MCF 10A (cell line): ENCODE results near the gene ATG7. TPM values are rescaled to one million over a fixed set of nuclear protein-coding genes. Genes with fewer than 3 reads are reported as not detected.

Experiments
- BruUV-seq: library from RNA; stranded (reverse); fragments of 400-500 nt; replicated peaks from 2 replicates; lab custom pipeline; 2021; lab: Mats Ljungman, UMichigan
- CTCF ChIA-PET: fragments of 300-600 bp; sonication (Branson Sonifier 250); formaldehyde crosslinking; extraction: SDS; loops from one replicate; lab custom pipeline; 2021; ENCODE audit warnings: antibody characterized with exemption, inconsistent platforms; lab: Yijun Ruan, JAX
- POLR2A ChIA-PET: fragments of 300-600, 350-650 bp; sonication (Branson Sonifier 250); formaldehyde crosslinking; extraction: SDS; loops from one replicate; lab custom pipeline; 2020; ENCODE audit warnings: antibody characterized with exemption, inconsistent platforms; lab: Yijun Ruan, JAX
- DNase-seq: peaks from one replicate; pipeline ENCODE4 v3.0.0-alpha.2; 2018; ENCODE audit not compliant: unreplicated experiment
- H3K27ac Mint-ChIP-seq: one replicate; pipeline ENCODE4 v1.8.0; 2022; ENCODE audit warnings: mild to moderate bottlenecking, low read depth, mixed read lengths; ENCODE audit not compliant: unreplicated experiment
- H3K27me3 Mint-ChIP-seq: one replicate; pipeline ENCODE4 v1.8.0; 2022; ENCODE audit warnings: mixed read lengths; ENCODE audit not compliant: insufficient read depth, unreplicated experiment
- H3K36me3 Mint-ChIP-seq: one replicate; pipeline ENCODE4 v1.8.0; 2022; ENCODE audit warnings: mild to moderate bottlenecking, moderate library complexity, mixed read lengths; ENCODE audit not compliant: insufficient read depth, unreplicated experiment
- H3K4me1 Mint-ChIP-seq: one replicate; pipeline ENCODE4 v1.8.0; 2022; ENCODE audit warnings: mixed read lengths; ENCODE audit not compliant: insufficient read depth, unreplicated experiment
- H3K4me3 Mint-ChIP-seq: one replicate; pipeline ENCODE4 v1.8.0; 2022; ENCODE audit warnings: mild to moderate bottlenecking, moderate library complexity, mixed read lengths; ENCODE audit not compliant: unreplicated experiment
- H3K9me3 Mint-ChIP-seq: one replicate; pipeline ENCODE4 v1.8.0; 2022; ENCODE audit warnings: mixed read lengths; ENCODE audit not compliant: unreplicated experiment
- CTCF ChIP-seq: fragments of 200-600 bp; IDR thresholded peaks from one replicate; pipeline ENCODE4 v1.8.0; 2022; ENCODE audit warnings: antibody characterized with exemption, mild to moderate bottlenecking; ENCODE audit not compliant: unreplicated experiment
- intact Hi-C: fragments of 100-400 bp; cut with micrococcal nuclease; formaldehyde crosslinking; loops from 2 replicates; pipeline ENCODE4 v1.14.1; 2022
- total RNA-seq: library from RNA; stranded (reverse); gene quantifications from 2 replicates; pipeline ENCODE4 v1.2.3, GENCODE V29; 2022

The ATG7 gene
- total RNA-seq, 1 experiment from 2014 or later, result 54.0 TPM

- Mint-ChIP-seq H3K27ac (peak overlapping the region; percentile 89), H3K27me3 (no peaks in the 10 kb centered on the region), H3K4me3 (peak overlapping the region; percentile 17), H3K4me1 (peaks cover 39% of the 10 kb centered on the region), H3K36me3 (peaks cover 38% of the 10 kb centered on the region), H3K9me3 (no peaks in the 10 kb centered on the region)
- BruUV-seq, result no TSS peak
- DNase-seq, result no peak
- POLR2A ChIA-PET, result interaction anchor here (0.9 to 5.2 kb wide), 5 partner anchors 10 to 132 kb away, joined by 3 to 82 read pairs (median 7); partner anchors contain the start of gene ATG7
- intact Hi-C loops, result no loop called here
- CTCF ChIA-PET, result interaction anchor here (0.8 to 2.8 kb wide), 6 partner anchors 12 to 227 kb away, joined by 3 to 16 read pairs (median 4); partner anchors contain the start of gene ATG7
- TF ChIP-seq CTCF, result no peak
Observed at GRCh38 chr3:11287404-11287803, 15.2 kb downstream of the ATG7 start.

DNA sequence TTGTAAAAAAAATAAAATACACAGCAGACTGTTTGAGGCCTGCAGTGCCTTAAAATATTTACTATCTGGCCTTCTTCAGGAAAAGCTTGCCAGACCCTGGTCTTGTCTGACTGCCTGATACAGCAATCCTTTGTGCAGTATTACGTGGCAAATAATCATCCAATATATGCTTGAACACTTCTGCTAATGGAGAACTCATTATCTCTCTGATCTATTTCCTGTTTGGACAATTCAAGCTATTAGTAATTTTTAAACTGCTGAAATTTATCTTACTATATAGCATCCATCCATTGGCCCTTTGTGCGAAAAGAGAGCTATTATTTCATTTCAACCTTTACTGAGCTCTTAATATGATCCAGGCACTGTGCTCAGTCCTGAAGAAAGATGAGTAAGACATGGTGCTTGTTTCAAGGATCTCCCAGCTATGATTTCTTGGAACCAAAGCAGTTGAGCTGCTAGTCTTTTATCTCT, 15.9 kb downstream of the ATG7 start:
- H3K9me3 Mint-ChIP-seq, result no peaks in the 10 kb centered on the region
- no peak for DNase-seq
- POLR2A ChIA-PET, result interaction anchor here (0.6 to 5.2 kb wide), 9 partner anchors 10 to 151 kb away, joined by 3 to 82 read pairs (median 7); partner anchors contain the start of gene ATG7
- CTCF ChIA-PET, result interaction anchor here (0.8 to 2.8 kb wide), 9 partner anchors 12 to 228 kb away, joined by 3 to 16 read pairs (median 4); partner anchors contain the start of gene ATG7
- peaks cover 37% of the 10 kb centered on the region for H3K36me3 Mint-ChIP-seq
- no peak for TF ChIP-seq CTCF
- peak overlapping the region; percentile 89 for H3K27ac Mint-ChIP-seq
- BruUV-seq, result no TSS peak
- peaks cover 39% of the 10 kb centered on the region for H3K4me1 Mint-ChIP-seq
- no peaks in the 10 kb centered on the region for H3K27me3 Mint-ChIP-seq
- H3K4me3 Mint-ChIP-seq, result peak overlapping the region; percentile 40
- intact Hi-C loops, result loop anchor here (2.0 kb wide), 2 partner anchors 63 to 133 kb away; partner anchors contain the start of gene HRH1

GRCh38 chr3:11288786-11289637, 16.8 kb downstream of the ATG7 start:
- ChIA-PET CTCF (interaction anchor here (0.7 to 2.8 kb wide), 11 partner anchors 16 to 229 kb away, joined by 3 to 16 read pairs (median 4); no protein-coding TSS in a partner anchor), POLR2A (interaction anchor here (0.5 to 5.2 kb wide), 18 partner anchors 11 to 1220 kb away, joined by 3 to 82 read pairs (median 4); partner anchors contain the start of gene ATG7)
- Mint-ChIP-seq H3K36me3 (peaks cover 31% of the 10 kb centered on the region), H3K4me3 (peak overlapping the region; percentile 40), H3K9me3 (no peaks in the 10 kb centered on the region), H3K27ac (peak overlapping the region; percentile 89), H3K27me3 (no peaks in the 10 kb centered on the region), H3K4me1 (peaks cover 39% of the 10 kb centered on the region)
- BruUV-seq, result TSS peak; percentile 93
- TF ChIP-seq CTCF, result no peak
- peak; percentile 93 for DNase-seq
- intact Hi-C loops, result loop anchor here (1.0 to 2.0 kb wide), 4 partner anchors 17 to 134 kb away; partner anchors contain the start of genes ATG7 and HRH1

DNA sequence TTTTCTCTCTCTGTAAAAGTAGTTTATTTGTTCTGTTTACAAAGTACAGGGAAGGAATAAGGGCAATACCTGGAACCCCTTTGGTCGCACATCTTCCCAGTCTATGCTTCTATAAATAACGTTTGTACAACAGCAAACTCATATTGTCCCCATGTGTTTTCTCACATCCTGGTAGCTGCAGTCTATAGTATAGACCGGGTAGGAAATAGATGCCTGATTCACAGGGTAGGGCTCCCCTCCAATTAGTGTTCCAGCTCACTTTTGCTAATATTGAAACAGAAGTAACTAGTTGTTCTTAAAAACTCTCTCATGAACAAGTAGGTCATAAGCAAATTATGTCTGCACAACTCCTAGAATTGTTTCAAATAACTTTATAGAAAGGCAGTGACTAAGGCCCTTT, 17.7 kb downstream of the ATG7 start:
- no peak for DNase-seq
- Mint-ChIP-seq H3K9me3 (no peaks in the 10 kb centered on the region), H3K27ac (peak overlapping the region; percentile 89), H3K4me3 (no peak overlapping the region), H3K4me1 (peaks cover 39% of the 10 kb centered on the region), H3K27me3 (no peaks in the 10 kb centered on the region), H3K36me3 (peaks cover 31% of the 10 kb centered on the region)
- intact Hi-C loops, result loop anchor here (1.0 to 2.0 kb wide), 4 partner anchors 18 to 135 kb away; partner anchors contain the start of genes ATG7 and HRH1
- CTCF ChIA-PET, result interaction anchor here (0.7 to 2.8 kb wide), 6 partner anchors 45 to 229 kb away, joined by 3 to 16 read pairs (median 6); no protein-coding TSS in a partner anchor
- no TSS peak for BruUV-seq
- POLR2A ChIA-PET, result interaction anchor here (0.9 to 5.2 kb wide), 14 partner anchors 11 to 1219 kb away, joined by 3 to 82 read pairs (median 6); partner anchors contain the start of gene ATG7
- TF ChIP-seq CTCF, result no peak
